ENCODE measurements around the gene KRTAP5-10. TPM values are rescaled to one million over a fixed set of nuclear protein-coding genes. Genes with fewer than 3 reads are reported as not detected.
A peak's percentile ranks its signal among the peaks of the same experiment; 100 is the strongest.
"Not testable (repeated sequence)": the region's sequence is repeated elsewhere in the genome, so short reads cannot be mapped to it uniquely, and the experiment has no call there.

KRTAP5-10 gene
- total RNA-seq, 1 donor, result not detected

GRCh38 chr11:71575723-71576424, 10.5 kb downstream of the KRTAP5-10 start:
- H3K4me3 ChIP-seq (ENCODE audit: low read depth, low read length), result no peak overlapping the region
- TF ChIP-seq CTCF (IDR thresholded peaks at IDR 0.05; ENCODE audit: insufficient read depth, low read length), result no peak
- DNase-seq (ENCODE audit: low read depth), result no peak

GRCh38 chr11:71576688-71577465, 11.5 kb downstream of the KRTAP5-10 start:
- not testable (repeated sequence) for H3K4me3 ChIP-seq (ENCODE audit: low read depth, low read length); DNase-seq (ENCODE audit: low read depth)

GRCh38 chr11:71577469-71578004, 12.2 kb downstream of the KRTAP5-10 start:
- H3K4me3 ChIP-seq (ENCODE audit: low read depth, low read length), result no peak overlapping the region
- TF ChIP-seq CTCF (IDR thresholded peaks at IDR 0.05; ENCODE audit: insufficient read depth, low read length), result no peak
- DNase-seq (ENCODE audit: low read depth), result no peak

- DNase-seq (ENCODE audit: low read depth); H3K4me3 ChIP-seq (ENCODE audit: low read depth, low read length): not testable (repeated sequence)
Observed at GRCh38 chr11:71579513-71579912, 14.2 kb downstream of the KRTAP5-10 start.

- peak; percentile 79 for DNase-seq (ENCODE audit: low read depth)
- no peak overlapping the region for H3K4me3 ChIP-seq (ENCODE audit: low read depth, low read length)
- TF ChIP-seq CTCF (IDR thresholded peaks at IDR 0.05; ENCODE audit: insufficient read depth, low read length), result peak; percentile 89
Observed at GRCh38 chr11:71580057-71581003, 15.0 kb downstream of the KRTAP5-10 start.

GRCh38 chr11:71581826-71582225, 16.5 kb downstream of the KRTAP5-10 start:
- TF ChIP-seq CTCF (IDR thresholded peaks at IDR 0.05; ENCODE audit: insufficient read depth, low read length), result no peak
- no peak for DNase-seq (ENCODE audit: low read depth)
- H3K4me3 ChIP-seq (ENCODE audit: low read depth, low read length), result no peak overlapping the region

- H3K4me3 ChIP-seq (ENCODE audit: low read depth, low read length), result no peak within 1 kb of the TSS
- TF ChIP-seq CTCF (IDR thresholded peaks at IDR 0.05; ENCODE audit: insufficient read depth, low read length), result no peak
- no peak for DNase-seq (ENCODE audit: low read depth)
Observed at GRCh38 chr11:71582309-71582895, 17.0 kb downstream of the KRTAP5-10 start, which contains the start of gene KRTAP5-11. TSS of gene KRTAP5-11 (minus strand) at chr11:71582875. CDS start at chr11:71582837, 38 bp downstream.

- not testable (repeated sequence) for DNase-seq (ENCODE audit: low read depth); H3K4me3 ChIP-seq (ENCODE audit: low read depth, low read length)
Observed at GRCh38 chr11:71582969-71583368, 17.6 kb downstream of the KRTAP5-10 start.

- DNase-seq (ENCODE audit: low read depth); H3K4me3 ChIP-seq (ENCODE audit: low read depth, low read length): not testable (repeated sequence)
Observed at GRCh38 chr11:71585673-71586072, 20.3 kb downstream of the KRTAP5-10 start.

GRCh38 chr11:71588314-71588713, 23.0 kb downstream of the KRTAP5-10 start:
- H3K4me3 ChIP-seq (ENCODE audit: low read depth, low read length); DNase-seq (ENCODE audit: low read depth): not testable (repeated sequence)

Data from fibroblast of the aortic adventitia (primary cell).